ENCODE results near the gene HIPK2. TPM values are rescaled to one million over a fixed set of nuclear protein-coding genes. Genes with fewer than 3 reads are reported as not detected.

Gene HIPK2
- polyA plus RNA-seq, 1 donor (not counting 4 experiments of a cell fraction or from before 2014, with no cell fraction given) = 5.8 TPM

DNA sequence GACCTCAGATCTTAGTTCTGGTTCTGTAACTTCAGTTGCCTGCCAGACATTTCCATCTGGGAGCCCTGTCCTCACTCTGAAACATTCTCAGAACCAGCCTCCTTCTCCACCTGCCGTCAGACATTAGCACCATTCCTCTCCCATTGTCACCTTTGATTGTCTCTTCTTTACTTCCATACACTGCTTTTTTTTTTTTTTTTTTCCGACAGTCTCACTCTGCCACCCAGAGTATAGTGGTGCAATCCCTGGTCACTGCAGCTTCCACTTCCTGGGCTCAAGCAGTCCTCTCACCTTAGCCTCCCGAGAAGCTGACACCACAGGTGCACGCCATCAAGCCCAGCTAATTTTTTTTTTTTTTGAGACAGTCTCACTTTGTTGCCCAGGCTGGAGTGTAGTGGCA lies 21.1 kb upstream of the HIPK2 start:
- Histone ChIP-seq H3K4me1 (ENCODE audit: control insufficient read depth, extremely low read depth, insufficient read depth, low read length) (peaks cover 10% of the 10 kb centered on the region), H4K20me1 (ENCODE audit: control insufficient read depth, extremely low read depth, insufficient read depth, low read length) (no peaks in the 10 kb centered on the region), H3K27ac (ENCODE audit: control insufficient read depth, insufficient read depth, low read length) (no peak overlapping the region), H3K4me2 (ENCODE audit: control insufficient read depth, extremely low read depth, insufficient read depth, low read depth, low read length) (no peak overlapping the region), H2AFZ (ENCODE audit: control insufficient read depth, low read length) (no peak overlapping the region), H3K27me3 (ENCODE audit: control insufficient read depth, extremely low read depth, insufficient read depth, low read length) (no peaks in the 10 kb centered on the region), H3K9me1 (ENCODE audit: control insufficient read depth, extremely low read depth, insufficient read depth, low read length) (no peaks in the 10 kb centered on the region), H3K9me3 (ENCODE audit: control insufficient read depth, low read depth, low read length) (peaks cover 2% of the 10 kb centered on the region), H3K36me3 (ENCODE audit: control insufficient read depth in 2 of 2, extremely low read depth in 1 of 2, insufficient read depth in 2 of 2, low read length in 2 of 2) (no peaks in the 10 kb centered on the region), H3K79me2 (ENCODE audit: control insufficient read depth, insufficient read depth, low read length) (no peaks in the 10 kb centered on the region), H3K4me3 (ENCODE audit: control insufficient read depth in 2 of 3, extremely low read depth in 1 of 3, insufficient read depth in 2 of 3, low read depth in 1 of 3, low read length in 3 of 3) (no peak overlapping the region), H3K9ac (ENCODE audit: control insufficient read depth, extremely low read depth, insufficient read depth, low read length) (no peak overlapping the region)
- TF ChIP-seq EZH2 (IDR thresholded peaks at IDR 0.05; ENCODE audit: low read length) = no peak
- TF ChIP-seq, protein P1, sequence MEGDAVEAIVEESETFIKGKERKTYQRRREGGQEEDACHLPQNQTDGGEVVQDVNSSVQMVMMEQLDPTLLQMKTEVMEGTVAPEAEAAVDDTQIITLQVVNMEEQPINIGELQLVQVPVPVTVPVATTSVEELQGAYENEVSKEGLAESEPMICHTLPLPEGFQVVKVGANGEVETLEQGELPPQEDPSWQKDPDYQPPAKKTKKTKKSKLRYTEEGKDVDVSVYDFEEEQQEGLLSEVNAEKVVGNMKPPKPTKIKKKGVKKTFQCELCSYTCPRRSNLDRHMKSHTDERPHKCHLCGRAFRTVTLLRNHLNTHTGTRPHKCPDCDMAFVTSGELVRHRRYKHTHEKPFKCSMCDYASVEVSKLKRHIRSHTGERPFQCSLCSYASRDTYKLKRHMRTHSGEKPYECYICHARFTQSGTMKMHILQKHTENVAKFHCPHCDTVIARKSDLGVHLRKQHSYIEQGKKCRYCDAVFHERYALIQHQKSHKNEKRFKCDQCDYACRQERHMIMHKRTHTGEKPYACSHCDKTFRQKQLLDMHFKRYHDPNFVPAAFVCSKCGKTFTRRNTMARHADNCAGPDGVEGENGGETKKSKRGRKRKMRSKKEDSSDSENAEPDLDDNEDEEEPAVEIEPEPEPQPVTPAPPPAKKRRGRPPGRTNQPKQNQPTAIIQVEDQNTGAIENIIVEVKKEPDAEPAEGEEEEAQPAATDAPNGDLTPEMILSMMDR (optimal IDR thresholded peaks at IDR 0.05 in 1 of 3, IDR thresholded peaks at IDR 0.05 in 1 of 3, conservative IDR thresholded peaks at IDR 0.05 in 1 of 3; ENCODE audit: extremely low read depth in 1 of 3, insufficient read depth in 2 of 3, low read length in 3 of 3) = no peak
- no peak for FAIRE-seq
- dilution Hi-C loops (cut with MboI; ENCODE audit: extremely low pct_ligation_motif_present, low sequenced_read_pairs) = no loop called here
- DNase-seq (ENCODE audit: low read depth, low spot score) = no peak

DNA sequence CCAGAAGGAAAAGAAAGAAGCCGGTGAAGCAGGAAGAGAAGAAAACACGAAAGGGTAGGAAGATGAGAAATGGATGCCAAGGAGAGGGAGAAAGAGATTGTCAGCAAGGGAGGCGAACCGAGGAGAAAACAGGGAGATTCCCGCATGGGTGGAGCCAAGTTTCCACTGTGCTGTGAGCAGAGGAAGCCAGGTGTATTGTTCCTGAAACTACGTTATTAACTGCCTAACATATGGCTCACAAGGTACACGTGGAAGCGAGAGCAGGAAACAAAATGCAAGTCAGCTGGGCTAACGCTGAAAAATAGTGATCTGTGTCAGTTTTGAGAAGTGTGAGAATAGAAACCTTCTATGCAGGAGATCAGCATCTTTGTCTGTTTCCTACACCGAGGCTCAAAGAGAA lies 20.4 kb upstream of the HIPK2 start:
- Histone ChIP-seq H3K9me1 (ENCODE audit: control insufficient read depth, extremely low read depth, insufficient read depth, low read length) (no peaks in the 10 kb centered on the region), H3K4me1 (ENCODE audit: control insufficient read depth, extremely low read depth, insufficient read depth, low read length) (peaks cover 10% of the 10 kb centered on the region), H3K9me3 (ENCODE audit: control insufficient read depth, low read depth, low read length) (no peaks in the 10 kb centered on the region), H3K27me3 (ENCODE audit: control insufficient read depth, extremely low read depth, insufficient read depth, low read length) (no peaks in the 10 kb centered on the region), H3K4me3 (ENCODE audit: control insufficient read depth in 2 of 3, extremely low read depth in 1 of 3, insufficient read depth in 2 of 3, low read depth in 1 of 3, low read length in 3 of 3) (no peak overlapping the region), H3K4me2 (ENCODE audit: control insufficient read depth, extremely low read depth, insufficient read depth, low read depth, low read length) (peak overlapping the region; percentile 45), H3K79me2 (ENCODE audit: control insufficient read depth, insufficient read depth, low read length) (no peaks in the 10 kb centered on the region), H3K36me3 (ENCODE audit: control insufficient read depth in 2 of 2, extremely low read depth in 1 of 2, insufficient read depth in 2 of 2, low read length in 2 of 2) (no peaks in the 10 kb centered on the region), H2AFZ (ENCODE audit: control insufficient read depth, low read length) (peak overlapping the region; percentile 61), H3K9ac (ENCODE audit: control insufficient read depth, extremely low read depth, insufficient read depth, low read length) (peak overlapping the region; percentile 2), H3K27ac (ENCODE audit: control insufficient read depth, insufficient read depth, low read length) (peak overlapping the region; percentile 3), H4K20me1 (ENCODE audit: control insufficient read depth, extremely low read depth, insufficient read depth, low read length) (no peaks in the 10 kb centered on the region)
- DNase-seq (ENCODE audit: low read depth, low spot score) (no peak), FAIRE-seq (peak; percentile 64)
- dilution Hi-C loops (cut with MboI; ENCODE audit: extremely low pct_ligation_motif_present, low sequenced_read_pairs) = no loop called here
- no peak for TF ChIP-seq EZH2 (IDR thresholded peaks at IDR 0.05; ENCODE audit: low read length)
- TF ChIP-seq, protein P1 (optimal IDR thresholded peaks at IDR 0.05 in 1 of 3, IDR thresholded peaks at IDR 0.05 in 1 of 3, conservative IDR thresholded peaks at IDR 0.05 in 1 of 3; ENCODE audit: extremely low read depth in 1 of 3, insufficient read depth in 2 of 3, low read length in 3 of 3) = no peak
